ENCODE results near the gene GAST.
"Not testable (repeated sequence)": the region's sequence is repeated elsewhere in the genome, so short reads cannot be mapped to it uniquely, and the experiment has no call there.

GAST gene

GRCh38 chr17:41697122-41697962 is 14.8 kb upstream of the GAST start:
- Histone ChIP-seq H3K9ac (ENCODE audit: low read length) (no peak overlapping the region), H3K9me2 (ENCODE audit: low read depth, low read length) (no peaks in the 10 kb centered on the region), H4K20me1 (ENCODE audit: insufficient read depth, low read length) (no peaks in the 10 kb centered on the region), H3K4me3 (ENCODE audit: low read depth, low read length, poor library complexity, severe bottlenecking) (no peak overlapping the region), H3K4me1 (ENCODE audit: insufficient read depth, low read length, severe bottlenecking) (no peaks in the 10 kb centered on the region), H3K4me2 (ENCODE audit: low read length) (no peak overlapping the region), H3K9me3 (ENCODE audit: low read length) (no peaks in the 10 kb centered on the region), H3K27me3 (ENCODE audit: insufficient read depth, low read length) (no peaks in the 10 kb centered on the region), H3K27ac (ENCODE audit: low read depth, low read length, poor library complexity, severe bottlenecking) (no peak overlapping the region), H3K79me2 (ENCODE audit: insufficient read depth, low read length) (no peaks in the 10 kb centered on the region), H3K36me3 (ENCODE audit: insufficient read depth, low read length) (peaks cover 24% of the 10 kb centered on the region), H3F3A (ENCODE audit: insufficient read depth, low read length) (0 out of 2 replicates have a peak, but pooled peaks cover 12% of the 10 kb centered on the region), H2AFZ (ENCODE audit: low read length) (no peak overlapping the region)
- no peak for TF ChIP-seq EZH2 (IDR thresholded peaks at IDR 0.05; ENCODE audit: borderline replicate concordance, low read length)
- no peak for TF ChIP-seq CTCF (IDR thresholded peaks at IDR 0.05; ENCODE audit: low read length)

DNA sequence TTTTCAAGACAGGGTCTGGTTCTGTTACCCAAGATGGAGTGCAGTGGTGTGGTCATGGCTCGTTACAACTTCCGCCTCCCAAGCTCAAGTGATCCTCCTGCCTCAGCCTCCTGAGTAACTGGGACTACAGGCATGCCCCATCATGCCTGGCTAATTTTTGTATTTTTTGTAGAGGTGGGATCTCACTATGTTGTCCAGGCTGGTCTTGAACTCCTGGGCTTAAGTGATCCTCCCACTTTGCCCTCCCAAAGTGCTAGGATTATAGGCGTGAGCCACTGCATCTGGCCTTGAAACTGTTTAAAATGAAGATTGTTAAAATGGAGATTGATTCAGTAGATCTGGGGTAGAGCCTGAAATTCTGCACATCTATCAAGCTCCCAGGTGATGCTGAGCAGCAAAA is 11.3 kb upstream of the GAST start:
- not testable (repeated sequence) for H4K20me1 ChIP-seq (ENCODE audit: insufficient read depth, low read length); H3K27ac ChIP-seq (ENCODE audit: low read depth, low read length, poor library complexity, severe bottlenecking); H2AFZ ChIP-seq (ENCODE audit: low read length)

DNA sequence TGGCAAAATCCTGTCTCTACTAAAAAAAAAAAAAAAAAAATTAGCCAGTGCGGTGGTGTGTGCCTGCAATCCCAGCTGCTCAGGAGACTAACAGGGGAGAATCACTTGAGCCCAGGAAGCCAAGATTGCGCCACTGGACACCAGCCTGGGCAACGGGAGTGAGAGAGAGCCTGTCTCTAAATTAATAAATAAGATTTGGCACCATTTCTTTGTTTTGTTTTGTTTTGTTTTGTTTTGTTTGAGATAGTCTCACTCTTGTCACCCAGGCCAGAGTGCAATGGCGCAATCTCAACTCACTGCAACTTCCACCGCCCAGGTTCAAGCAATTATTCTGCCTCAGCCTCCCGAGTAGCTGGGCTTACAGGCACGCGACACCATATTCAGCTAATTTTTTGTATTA is 9.4 kb upstream of the GAST start:
- H3F3A ChIP-seq (ENCODE audit: insufficient read depth, low read length), result no peaks in the 10 kb centered on the region
- no peaks in the 10 kb centered on the region for H3K9me3 ChIP-seq (ENCODE audit: low read length)
- no peaks in the 10 kb centered on the region for H3K4me1 ChIP-seq (ENCODE audit: insufficient read depth, low read length, severe bottlenecking)
- no peaks in the 10 kb centered on the region for H3K79me2 ChIP-seq (ENCODE audit: insufficient read depth, low read length)
- H3K36me3 ChIP-seq (ENCODE audit: insufficient read depth, low read length), result no peaks in the 10 kb centered on the region
- no peak overlapping the region for H3K4me2 ChIP-seq (ENCODE audit: low read length)
- H3K27me3 ChIP-seq (ENCODE audit: insufficient read depth, low read length), result peaks cover 5% of the 10 kb centered on the region; the same call in 1 of the 2 replicates
- no peaks in the 10 kb centered on the region for H4K20me1 ChIP-seq (ENCODE audit: insufficient read depth, low read length)
- H3K27ac ChIP-seq (ENCODE audit: low read depth, low read length, poor library complexity, severe bottlenecking), result no peak overlapping the region
- no peak overlapping the region for H3K9ac ChIP-seq (ENCODE audit: low read length)
- H3K9me2 ChIP-seq (ENCODE audit: low read depth, low read length), result no peaks in the 10 kb centered on the region
- H3K4me3 ChIP-seq (ENCODE audit: low read depth, low read length, poor library complexity, severe bottlenecking), result no peak overlapping the region
- TF ChIP-seq CTCF (IDR thresholded peaks at IDR 0.05; ENCODE audit: low read length), result no peak
- TF ChIP-seq EZH2 (IDR thresholded peaks at IDR 0.05; ENCODE audit: borderline replicate concordance, low read length), result no peak
- no peak overlapping the region for H2AFZ ChIP-seq (ENCODE audit: low read length)

More for the DNA sequence above, 11.3 kb upstream of the GAST start:
- not testable (repeated sequence) for H3K9ac ChIP-seq (ENCODE audit: low read length); H3K79me2 ChIP-seq (ENCODE audit: insufficient read depth, low read length); H3K9me3 ChIP-seq (ENCODE audit: low read length); H3F3A ChIP-seq (ENCODE audit: insufficient read depth, low read length); H3K4me2 ChIP-seq (ENCODE audit: low read length); H3K27me3 ChIP-seq (ENCODE audit: insufficient read depth, low read length); H3K4me3 ChIP-seq (ENCODE audit: low read depth, low read length, poor library complexity, severe bottlenecking); H3K36me3 ChIP-seq (ENCODE audit: insufficient read depth, low read length); H3K4me1 ChIP-seq (ENCODE audit: insufficient read depth, low read length, severe bottlenecking); H3K9me2 ChIP-seq (ENCODE audit: low read depth, low read length)

All from OCI-LY1 (cell line).